Panc1 (cell line): ENCODE measurements around the gene MYO18A. TPM values are rescaled to one million over a fixed set of nuclear protein-coding genes. Genes with fewer than 3 reads are reported as not detected.

Experiments
- ATAC-seq: fragments of 200-7000 bp; cut with Tn5 transposase; 2 replicates; pipeline ENCODE4 v1.9.1; 2020; ENCODE audit warnings: mild to moderate bottlenecking, moderate library complexity
- BruUV-seq: library from RNA; stranded (reverse); fragments of 400-500 nt; replicated peaks from 2 replicates; lab custom pipeline; 2021; lab: Mats Ljungman, UMichigan
- CTCF ChIA-PET: fragments of 300-600 bp; sonication (Branson Sonifier 250); formaldehyde crosslinking; loops from one replicate; lab custom pipeline; 2022; ENCODE audit warnings: antibody characterized with exemption; lab: Charles Lee
- POLR2A ChIA-PET: fragments of 300-600 bp; sonication (Branson Sonifier 250); formaldehyde crosslinking; loops from one replicate; lab custom pipeline; 2022; ENCODE audit warnings: antibody characterized with exemption; lab: Charles Lee
- DNase-seq: peaks from one replicate; pipeline ENCODE4 v3.0.0-alpha.2; 2010; ENCODE audit warnings: low read depth, low spot score
- H3K27ac ChIP-seq: 2 replicates; pipeline ENCODE4 v1.5.1; 2011; ENCODE audit warnings: mild to moderate bottlenecking, low read length, inconsistent platforms
- H3K27me3 ChIP-seq: fragments of 200-500 bp; sonication (Bioruptor generic); 2 replicates; pipeline ENCODE4 v1.6.0; 2014; ENCODE audit warnings: low read length, inconsistent platforms; ENCODE audit not compliant: control insufficient read depth, insufficient read depth
- H3K36me3 ChIP-seq: fragments of 200-500 bp; sonication (Bioruptor generic); 2 replicates; pipeline ENCODE4 v1.5.1; 2014; ENCODE audit warnings: inconsistent platforms, mild to moderate bottlenecking, low read length, moderate library complexity; ENCODE audit not compliant: control insufficient read depth, insufficient read depth
- H3K4me1 ChIP-seq: 2 replicates; pipeline ENCODE4 v1.5.1; 2011; ENCODE audit warnings: inconsistent platforms, mild to moderate bottlenecking, low read length, moderate library complexity; ENCODE audit not compliant: control insufficient read depth, insufficient read depth
- H3K4me3 ChIP-seq, 2 experiments: 2 replicates each; pipeline ENCODE4 v1.5.1; 2011 to 2012; ENCODE audit warnings: low read depth in 2 of 2, low read length in 2 of 2, mild to moderate bottlenecking in 2 of 2, inconsistent platforms in 1 of 2, moderate library complexity in 1 of 2
- H3K9me3 ChIP-seq: fragments of 200-500 bp; sonication (Bioruptor generic); 2 replicates; pipeline ENCODE4 v1.5.1; 2014; ENCODE audit warnings: low read depth, mild to moderate bottlenecking, inconsistent platforms, low read length, moderate library complexity; ENCODE audit not compliant: control insufficient read depth, insufficient read depth
- CTCF ChIP-seq: fragments of 450-650 bp; IDR thresholded peaks from 2 replicates; pipeline ENCODE4 v1.5.1; 2017; ENCODE audit warnings: mild to moderate bottlenecking
- POLR2AphosphoS5 ChIP-seq: IDR thresholded peaks from 2 replicates; pipeline ENCODE4 v1.6.1; 2012; ENCODE audit warnings: mild to moderate bottlenecking, low read depth, low read length, moderate library complexity
- REST ChIP-seq, 2 experiments: IDR thresholded peaks; 2 replicates each; pipeline ENCODE4 v1.6.1; 2011 to 2012; ENCODE audit warnings: low read depth in 2 of 2, control low read depth in 1 of 2, low read length in 1 of 2, mild to moderate bottlenecking in 1 of 2, moderate library complexity in 1 of 2; ENCODE audit not compliant: insufficient read depth in 1 of 2
- SIN3A ChIP-seq: IDR thresholded peaks from 2 replicates; pipeline ENCODE4 v1.6.1; 2012; ENCODE audit warnings: low read depth, mild to moderate bottlenecking, low read length, moderate library complexity, borderline replicate concordance; ENCODE audit not compliant: insufficient read depth
- TCF7L2 ChIP-seq: IDR thresholded peaks from 2 replicates; pipeline ENCODE4 v1.6.1; 2011; ENCODE audit warnings: mild to moderate bottlenecking, low read depth, low read length, inconsistent platforms
- in situ Hi-C: cut with HindIII; loops from 2 replicates; pipeline ENCODE4 v1.10.0; 2016; ENCODE audit warnings: low sequenced_read_pairs, low pct_unique_long_range_greater_than_20kb
- intact Hi-C: fragments of 100-400 bp; cut with micrococcal nuclease; formaldehyde crosslinking; loops from one replicate; pipeline ENCODE4 v1.10.0; 2022; ENCODE audit not compliant: unreplicated experiment
- total RNA-seq: library from RNA; stranded (reverse); gene quantifications from one replicate; pipeline ENCODE4 v1.2.1, GENCODE V29; 2021; ENCODE audit not compliant: unreplicated experiment

Gene MYO18A
- total RNA-seq, 1 experiment from 2014 or later: 108 TPM

GRCh38 chr17:29054835-29055234, 125.4 kb downstream of the MYO18A start:
- no peaks in the 10 kb centered on the region; the same call in 1 of the 2 replicates for H3K27me3 ChIP-seq
- no peaks in the 10 kb centered on the region for H3K4me1 ChIP-seq
- CTCF ChIA-PET: interaction anchor here (0.8 kb wide), 1 partner anchor 81 kb away, joined by 3 read pairs; no protein-coding TSS in a partner anchor
- BruUV-seq: no TSS peak
- ATAC-seq: no peak
- H3K9me3 ChIP-seq: no peaks in the 10 kb centered on the region
- intact Hi-C loops: no loop called here
- no peak for DNase-seq
- no peaks in the 10 kb centered on the region for H3K36me3 ChIP-seq
- in situ Hi-C loops: no loop called here
- TF ChIP-seq POLR2AphosphoS5 (no peak), TCF7L2 (no peak), REST (IDR thresholded peaks at IDR 0.05; ENCODE audit: insufficient read depth in 1 of 2, low read depth in 2 of 2, low read length in 1 of 2) (no peak), SIN3A (no peak), CTCF (no peak)
- POLR2A ChIA-PET: no interaction called here
- H3K27ac ChIP-seq: no peak overlapping the region
- no peak overlapping the region for H3K4me3 ChIP-seq

GRCh38 chr17:29051731-29052130, 128.5 kb downstream of the MYO18A start:
- ChIA-PET POLR2A (interaction anchor here (0.6 to 0.7 kb wide), 2 partner anchors 16 to 107 kb away, joined by 3 to 4 read pairs; no protein-coding TSS in a partner anchor), CTCF (interaction anchor here (1.5 kb wide), 1 partner anchor 86 kb away, joined by 4 read pairs; no protein-coding TSS in a partner anchor)
- Histone ChIP-seq H3K4me1 (no peaks in the 10 kb centered on the region), H3K27ac (no peak overlapping the region), H3K36me3 (no peaks in the 10 kb centered on the region), H3K27me3 (peaks cover 13% of the 10 kb centered on the region), H3K9me3 (no peaks in the 10 kb centered on the region), H3K4me3 (no peak overlapping the region)
- in situ Hi-C loops (no loop called here), intact Hi-C loops (no loop called here)
- no peak for TF ChIP-seq SIN3A
- no peak for TF ChIP-seq TCF7L2
- no peak for TF ChIP-seq REST (IDR thresholded peaks at IDR 0.05; ENCODE audit: insufficient read depth in 1 of 2, low read depth in 2 of 2, low read length in 1 of 2)
- no peak for TF ChIP-seq POLR2AphosphoS5
- no peak for TF ChIP-seq CTCF
- ATAC-seq: no peak
- DNase-seq: no peak
- BruUV-seq: no TSS peak
